PC-9 (cell line): ENCODE measurements around the gene STRIT1.

Experiments
- CTCF ChIP-seq: fragments of 200-600 bp; sonication (generic); conservative IDR thresholded peaks from 2 replicates; pipeline ENCODE4 v1.6.1; 2017; ENCODE audit warnings: mixed run types, antibody characterized with exemption, mild to moderate bottlenecking, moderate library complexity
- EZH2 ChIP-seq: fragments of 200-600 bp; sonication (generic); IDR thresholded peaks from 2 replicates; pipeline ENCODE4 v1.8.0; 2017; ENCODE audit warnings: antibody characterized with exemption, low read depth

GRCh38 chr3:155316426-155316825 is 22.9 kb upstream of the STRIT1 start:
- no peak for TF ChIP-seq CTCF
- TF ChIP-seq EZH2: no peak
